MM.1S (cell line): ENCODE data around the gene RAPGEF3.

Experiments
- DNase-seq: peaks from one replicate; pipeline ENCODE4 v3.0.0-alpha.2; 2015
- H2AFZ ChIP-seq: fragments of 300-600 bp; sonication (generic); 2 replicates; pipeline ENCODE4 v1.6.0; 2016; ENCODE audit warnings: antibody characterized with exemption, low read length
- H3F3A ChIP-seq: fragments of 300-600 bp; sonication (generic); 2 replicates; pipeline ENCODE4 v1.6.1; 2016; ENCODE audit warnings: mild to moderate bottlenecking, antibody characterized with exemption, low read length, moderate library complexity, mixed read lengths; ENCODE audit not compliant: insufficient read depth
- H3K27ac ChIP-seq: fragments of 300-600 bp; sonication (generic); 2 replicates; pipeline ENCODE4 v1.5.1; 2016; ENCODE audit warnings: mild to moderate bottlenecking, low read length
- H3K27me3 ChIP-seq: fragments of 300-600 bp; sonication (generic); replicated peaks from 2 replicates; pipeline ENCODE4 v1.6.0; 2016; ENCODE audit warnings: low read length; ENCODE audit not compliant: insufficient read depth
- H3K36me3 ChIP-seq: fragments of 300-600 bp; sonication (generic); replicated peaks from 2 replicates; pipeline ENCODE4 v1.6.1; 2016; ENCODE audit warnings: mild to moderate bottlenecking, low read length, mixed read lengths; ENCODE audit not compliant: insufficient read depth
- H3K4me1 ChIP-seq: fragments of 300-600 bp; sonication (generic); 2 replicates; pipeline ENCODE4 v1.6.1; 2016; ENCODE audit warnings: low read length, mixed read lengths
- H3K4me2 ChIP-seq: fragments of 300-600 bp; sonication (generic); 2 replicates; pipeline ENCODE4 v1.6.0; 2016; ENCODE audit warnings: low read depth, low read length
- H3K4me3 ChIP-seq: fragments of 300-600 bp; sonication (generic); 2 replicates; pipeline ENCODE4 v1.5.1; 2016; ENCODE audit warnings: low read length, mixed read lengths
- H3K79me2 ChIP-seq: fragments of 300-600 bp; sonication (generic); 2 replicates; pipeline ENCODE4 v1.6.1; 2016; ENCODE audit warnings: mixed run types, low read length, mixed read lengths
- H3K9ac ChIP-seq: fragments of 300-600 bp; sonication (generic); 2 replicates; pipeline ENCODE4 v1.6.1; 2016; ENCODE audit warnings: low read length, mixed read lengths
- H3K9me2 ChIP-seq: fragments of 300-600 bp; sonication (generic); replicated peaks from 2 replicates; pipeline ENCODE4 v1.6.1; 2016; ENCODE audit warnings: mild to moderate bottlenecking, low read length, mixed read lengths; ENCODE audit not compliant: insufficient read depth
- H3K9me3 ChIP-seq: fragments of 300-600 bp; sonication (generic); replicated peaks from 2 replicates; pipeline ENCODE4 v1.6.1; 2016; ENCODE audit warnings: mild to moderate bottlenecking, low read length, mixed read lengths; ENCODE audit not compliant: insufficient read depth
- H4K20me1 ChIP-seq: fragments of 300-600 bp; sonication (generic); 2 replicates; pipeline ENCODE4 v1.6.1; 2016; ENCODE audit warnings: mild to moderate bottlenecking, low read length, moderate library complexity, mixed read lengths; ENCODE audit not compliant: insufficient read depth
- CTCF ChIP-seq: fragments of 300-600 bp; sonication (generic); IDR thresholded peaks from 2 replicates; pipeline ENCODE4 v1.5.1; 2016; ENCODE audit warnings: antibody characterized with exemption, low read length, mixed read lengths
- EZH2 ChIP-seq: fragments of 300-600 bp; sonication (generic); optimal IDR thresholded peaks from 2 replicates; pipeline ENCODE3; 2017; ENCODE audit warnings: low read depth, mild to moderate bottlenecking, antibody characterized with exemption, low read length, mixed read lengths
- EZH2phosphoT487 ChIP-seq: fragments of 300-600 bp; sonication (generic); IDR thresholded peaks from 2 replicates; pipeline ENCODE4 v1.6.1; 2018; ENCODE audit warnings: antibody characterized with exemption, low read length

Gene RAPGEF3

GRCh38 chr12:47795814-47796411 lies 37.2 kb upstream of the RAPGEF3 start:
- no peak overlapping the region for H3K4me2 ChIP-seq
- H3K9me3 ChIP-seq, result no peaks in the 10 kb centered on the region
- H3K27ac ChIP-seq, result no peak overlapping the region
- no peaks in the 10 kb centered on the region for H3K27me3 ChIP-seq
- no peaks in the 10 kb centered on the region for H4K20me1 ChIP-seq
- no peak for DNase-seq
- no peaks in the 10 kb centered on the region for H3K36me3 ChIP-seq
- no peaks in the 10 kb centered on the region for H3F3A ChIP-seq
- peaks cover 41% of the 10 kb centered on the region for H3K79me2 ChIP-seq
- no peak overlapping the region for H2AFZ ChIP-seq
- H3K4me1 ChIP-seq, result no peaks in the 10 kb centered on the region
- H3K9me2 ChIP-seq, result no peaks in the 10 kb centered on the region
- no peak overlapping the region for H3K9ac ChIP-seq
- TF ChIP-seq CTCF (no peak), EZH2 (no peak), EZH2phosphoT487 (no peak)
- H3K4me3 ChIP-seq, result no peak overlapping the region

GRCh38 chr12:47795121-47795813 lies 36.6 kb upstream of the RAPGEF3 start:
- Histone ChIP-seq H3K27ac (no peak overlapping the region), H4K20me1 (no peaks in the 10 kb centered on the region), H3K4me2 (no peak overlapping the region), H3K36me3 (no peaks in the 10 kb centered on the region), H3K9ac (no peak overlapping the region), H3K4me3 (no peak overlapping the region), H3K27me3 (no peaks in the 10 kb centered on the region), H3K9me2 (no peaks in the 10 kb centered on the region), H2AFZ (no peak overlapping the region), H3F3A (no peaks in the 10 kb centered on the region), H3K9me3 (no peaks in the 10 kb centered on the region), H3K4me1 (no peaks in the 10 kb centered on the region), H3K79me2 (peaks cover 35% of the 10 kb centered on the region)
- TF ChIP-seq EZH2phosphoT487 (no peak), CTCF (no peak), EZH2 (no peak)
- no peak for DNase-seq

GRCh38 chr12:47794679-47795078 lies 36.0 kb upstream of the RAPGEF3 start:
- H4K20me1 ChIP-seq, result no peaks in the 10 kb centered on the region
- no peaks in the 10 kb centered on the region for H3K27me3 ChIP-seq
- no peak for TF ChIP-seq EZH2
- TF ChIP-seq CTCF, result no peak
- TF ChIP-seq EZH2phosphoT487, result no peak
- no peaks in the 10 kb centered on the region for H3K4me1 ChIP-seq
- H3K27ac ChIP-seq, result no peak overlapping the region
- no peak for DNase-seq
- no peak overlapping the region for H3K4me3 ChIP-seq
- no peak overlapping the region for H3K9ac ChIP-seq
- H3F3A ChIP-seq, result no peaks in the 10 kb centered on the region
- peaks cover 29% of the 10 kb centered on the region for H3K79me2 ChIP-seq
- no peak overlapping the region for H2AFZ ChIP-seq
- no peaks in the 10 kb centered on the region for H3K36me3 ChIP-seq
- H3K4me2 ChIP-seq, result no peak overlapping the region
- no peaks in the 10 kb centered on the region for H3K9me2 ChIP-seq
- no peaks in the 10 kb centered on the region for H3K9me3 ChIP-seq
